ENCODE measurements around the gene SLC23A3. TPM values are rescaled to one million over a fixed set of nuclear protein-coding genes. Genes with fewer than 3 reads are reported as not detected.

SLC23A3 gene
- total and polyA plus RNA-seq, 10 of the 15 experiments (the other 5 are each of a cell fraction or from before 2014, with no cell fraction given), result 0.07 to 1.0 (median 0.40) TPM; not detected in 1

- no peak for TF ChIP-seq ZBTB4 (CRISPR knock-in tag; IDR thresholded peaks at IDR 0.05)
- TF ChIP-seq BCL3 (IDR thresholded peaks at IDR 0.05; ENCODE audit: borderline replicate concordance, insufficient read depth, low read depth, low read length, poor library complexity, severe bottlenecking), result no peak
- no peak for TF ChIP-seq CEBPZ (IDR thresholded peaks at IDR 0.05; ENCODE audit: low read depth, low read length)
- no peak for TF ChIP-seq SMAD1 (IDR thresholded peaks at IDR 0.05; ENCODE audit: low read depth, partially characterized antibody)
These were observed 9.4 kb downstream of the SLC23A3 start, which contains the start of gene NHEJ1 (continued) for GRCh38 chr2:219160186-219161017.
